ENCODE measurements around the gene U2AF2. TPM values are rescaled to one million over a fixed set of nuclear protein-coding genes. Genes with fewer than 3 reads are reported as not detected.

Gene U2AF2
- total and polyA plus RNA-seq, 4 donors = 109 to 181 (median 132) TPM

- peak overlapping the region in 1 of 2 donors; percentile 32 for H3K9ac ChIP-seq (ENCODE audit: insufficient read depth in 1 of 2, low read length in 2 of 2)
- peak overlapping the region; percentile 72 for H3K4me3 ChIP-seq
- no peaks in the 10 kb centered on the region for H3K9me3 ChIP-seq (ENCODE audit: control insufficient read depth in 4 of 4, insufficient read depth in 3 of 4, low read length in 3 of 4)
- peak overlapping the region; percentile 42 to 82 for H3K27ac ChIP-seq (ENCODE audit: low read depth in 1 of 2, low read length in 1 of 2)
- no peak for ATAC-seq (ENCODE audit: insufficient read depth, low FRiP score)
- TF ChIP-seq, protein P1, sequence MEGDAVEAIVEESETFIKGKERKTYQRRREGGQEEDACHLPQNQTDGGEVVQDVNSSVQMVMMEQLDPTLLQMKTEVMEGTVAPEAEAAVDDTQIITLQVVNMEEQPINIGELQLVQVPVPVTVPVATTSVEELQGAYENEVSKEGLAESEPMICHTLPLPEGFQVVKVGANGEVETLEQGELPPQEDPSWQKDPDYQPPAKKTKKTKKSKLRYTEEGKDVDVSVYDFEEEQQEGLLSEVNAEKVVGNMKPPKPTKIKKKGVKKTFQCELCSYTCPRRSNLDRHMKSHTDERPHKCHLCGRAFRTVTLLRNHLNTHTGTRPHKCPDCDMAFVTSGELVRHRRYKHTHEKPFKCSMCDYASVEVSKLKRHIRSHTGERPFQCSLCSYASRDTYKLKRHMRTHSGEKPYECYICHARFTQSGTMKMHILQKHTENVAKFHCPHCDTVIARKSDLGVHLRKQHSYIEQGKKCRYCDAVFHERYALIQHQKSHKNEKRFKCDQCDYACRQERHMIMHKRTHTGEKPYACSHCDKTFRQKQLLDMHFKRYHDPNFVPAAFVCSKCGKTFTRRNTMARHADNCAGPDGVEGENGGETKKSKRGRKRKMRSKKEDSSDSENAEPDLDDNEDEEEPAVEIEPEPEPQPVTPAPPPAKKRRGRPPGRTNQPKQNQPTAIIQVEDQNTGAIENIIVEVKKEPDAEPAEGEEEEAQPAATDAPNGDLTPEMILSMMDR (IDR thresholded peaks at IDR 0.05; ENCODE audit: control extremely low read depth, extremely low read depth) = no peak
- WGBS, 2 donors = 1% methylated on average over 15 of the region's 15 CpGs
- no peak for DNase-seq
- no peaks in the 10 kb centered on the region for H3K27me3 ChIP-seq (ENCODE audit: control insufficient read depth in 3 of 3, insufficient read depth in 3 of 3, low read length in 2 of 3)
- H3K36me3 ChIP-seq (ENCODE audit: control insufficient read depth in 4 of 4, insufficient read depth in 4 of 4, low read length in 4 of 4) = peaks cover 0 to 12% (median 3%) of the 10 kb centered on the region in 4 donors
- peaks cover 6 to 41% (median 20%) of the 10 kb centered on the region in 5 donors for H3K4me1 ChIP-seq (ENCODE audit: control insufficient read depth in 5 of 5, insufficient read depth in 5 of 5, low read length in 5 of 5)
Observed at GRCh38 chr19:55643887-55644176, 11.0 kb upstream of the U2AF2 start.

- Histone ChIP-seq H3K36me3 (ENCODE audit: control insufficient read depth in 4 of 4, insufficient read depth in 4 of 4, low read length in 4 of 4) (peaks cover 0 to 12% (median 3%) of the 10 kb centered on the region in 4 donors), H3K4me3 (peak overlapping the region; percentile 72), H3K27me3 (ENCODE audit: control insufficient read depth in 3 of 3, insufficient read depth in 3 of 3, low read length in 2 of 3) (no peaks in the 10 kb centered on the region), H3K9ac (ENCODE audit: insufficient read depth in 1 of 2, low read length in 2 of 2) (no peak overlapping the region), H3K27ac (ENCODE audit: low read depth in 1 of 2, low read length in 1 of 2) (peak overlapping the region; percentile 42 to 82), H3K9me3 (ENCODE audit: control insufficient read depth in 4 of 4, insufficient read depth in 3 of 4, low read length in 3 of 4) (no peaks in the 10 kb centered on the region), H3K4me1 (ENCODE audit: control insufficient read depth in 5 of 5, insufficient read depth in 5 of 5, low read length in 5 of 5) (peaks cover 6 to 45% (median 25%) of the 10 kb centered on the region in 5 donors)
- TF ChIP-seq, protein P1 (IDR thresholded peaks at IDR 0.05; ENCODE audit: control extremely low read depth, extremely low read depth) = no peak
- no peak for ATAC-seq (ENCODE audit: insufficient read depth, low FRiP score)
- DNase-seq = no peak
- 50 to 65% methylated on average over 12 of the region's 12 CpGs for WGBS, 2 donors
Observed at GRCh38 chr19:55644191-55644833, 10.5 kb upstream of the U2AF2 start.

- WGBS, 2 donors = 91 to 94% methylated on average over 28 of the region's 28 CpGs
- H3K4me3 ChIP-seq = no peak overlapping the region
- no peaks in the 10 kb centered on the region for H3K27me3 ChIP-seq (ENCODE audit: control insufficient read depth in 3 of 3, insufficient read depth in 3 of 3, low read length in 2 of 3)
- DNase-seq = no peak
- no peak overlapping the region for H3K27ac ChIP-seq (ENCODE audit: low read depth in 1 of 2, low read length in 1 of 2)
- TF ChIP-seq, protein P1 (IDR thresholded peaks at IDR 0.05; ENCODE audit: control extremely low read depth, extremely low read depth) = no peak
- no peak for ATAC-seq (ENCODE audit: insufficient read depth, low FRiP score)
- no peak overlapping the region for H3K9ac ChIP-seq (ENCODE audit: insufficient read depth in 1 of 2, low read length in 2 of 2)
- H3K36me3 ChIP-seq (ENCODE audit: control insufficient read depth in 4 of 4, insufficient read depth in 4 of 4, low read length in 4 of 4) = peaks cover 0 to 12% (median 3%) of the 10 kb centered on the region in 4 donors
- no peaks in the 10 kb centered on the region for H3K9me3 ChIP-seq (ENCODE audit: control insufficient read depth in 4 of 4, insufficient read depth in 3 of 4, low read length in 3 of 4)
- H3K4me1 ChIP-seq (ENCODE audit: control insufficient read depth in 5 of 5, insufficient read depth in 5 of 5, low read length in 5 of 5) = peaks cover 6 to 44% (median 25%) of the 10 kb centered on the region in 5 donors
Observed at GRCh38 chr19:55644842-55645511, 9.9 kb upstream of the U2AF2 start.
